DOHH2 (cell line): ENCODE measurements around the gene LNP1.

Source experiments
- H3F3A ChIP-seq: fragments of 200-600 bp; sonication (generic), shearing (Covaris generic); 2 replicates; pipeline ENCODE4 v1.6.0; 2016; ENCODE audit warnings: antibody characterized with exemption, mild to moderate bottlenecking; ENCODE audit not compliant: control insufficient read depth, insufficient read depth
- H3K27ac ChIP-seq: fragments of 200-600 bp; sonication (generic); 2 replicates; pipeline ENCODE4 v1.5.1; 2014; ENCODE audit warnings: low read depth, mild to moderate bottlenecking, low read length, moderate library complexity
- H3K27me3 ChIP-seq: fragments of 200-600 bp; sonication (generic); 2 replicates; pipeline ENCODE4 v1.6.1; 2014; ENCODE audit warnings: mild to moderate bottlenecking, low read length, mixed read lengths; ENCODE audit not compliant: control insufficient read depth
- H3K36me3 ChIP-seq: fragments of 200-600 bp; sonication (generic); 2 replicates; pipeline ENCODE4 v1.6.1; 2014; ENCODE audit warnings: mild to moderate bottlenecking, low read length, moderate library complexity, mixed read lengths; ENCODE audit not compliant: control insufficient read depth
- H3K4me1 ChIP-seq: fragments of 200-600 bp; sonication (generic); 2 replicates; pipeline ENCODE4 v1.6.1; 2014; ENCODE audit warnings: mild to moderate bottlenecking, low read length, mixed read lengths; ENCODE audit not compliant: control insufficient read depth
- H3K4me2 ChIP-seq: fragments of 200-600 bp; sonication (generic); 2 replicates; pipeline ENCODE4 v1.6.0; 2014; ENCODE audit warnings: mild to moderate bottlenecking, low read length, moderate library complexity
- H3K4me3 ChIP-seq: fragments of 200-600 bp; sonication (generic); 2 replicates; pipeline ENCODE4 v1.5.1; 2014; ENCODE audit warnings: mild to moderate bottlenecking, low read length, mixed read lengths
- H3K79me2 ChIP-seq: fragments of 200-600 bp; sonication (generic); 2 replicates; pipeline ENCODE4 v1.6.1; 2014; ENCODE audit warnings: mild to moderate bottlenecking, low read length, mixed read lengths; ENCODE audit not compliant: control insufficient read depth
- H3K9me2 ChIP-seq: fragments of 200-600 bp; sonication (generic); replicated peaks from 2 replicates; pipeline ENCODE4 v1.6.1; 2014; ENCODE audit warnings: mild to moderate bottlenecking, low read length, mixed read lengths; ENCODE audit not compliant: control insufficient read depth
- H3K9me3 ChIP-seq: fragments of 200-600 bp; sonication (generic); 2 replicates; pipeline ENCODE4 v1.6.1; 2014; ENCODE audit warnings: antibody characterized with exemption, low read length, mixed read lengths; ENCODE audit not compliant: control insufficient read depth, insufficient read depth
- H4K20me1 ChIP-seq: fragments of 200-600 bp; sonication (generic); 2 replicates; pipeline ENCODE4 v1.6.0; 2014; ENCODE audit warnings: low read depth, mild to moderate bottlenecking, antibody characterized with exemption, low read length, moderate library complexity; ENCODE audit not compliant: control insufficient read depth, insufficient read depth
- CTCF ChIP-seq: fragments of 200-600 bp; sonication (generic); IDR thresholded peaks from one replicate; pipeline ENCODE4 v1.5.1; 2014; ENCODE audit warnings: antibody characterized with exemption, mild to moderate bottlenecking, low read depth, low read length; ENCODE audit not compliant: poor library complexity, severe bottlenecking
- EZH2phosphoT487 ChIP-seq: fragments of 200-600 bp; sonication (generic); IDR thresholded peaks from 2 replicates; pipeline ENCODE4 v1.6.1; 2017; ENCODE audit warnings: borderline replicate concordance, mild to moderate bottlenecking, antibody characterized with exemption, low read length, moderate library complexity, mixed read lengths

Gene LNP1

GRCh38 chr3:100496711-100497261 is 95.4 kb downstream of the LNP1 start:
- no peak overlapping the region for H3K4me3 ChIP-seq
- H3K27me3 ChIP-seq = peaks cover 10% of the 10 kb centered on the region
- TF ChIP-seq EZH2phosphoT487 (no peak), CTCF (no peak)
- no peaks in the 10 kb centered on the region for H3K9me2 ChIP-seq
- H3K36me3 ChIP-seq = no peaks in the 10 kb centered on the region
- no peak overlapping the region for H3K27ac ChIP-seq
- H3K9me3 ChIP-seq = no peaks in the 10 kb centered on the region
- H3K4me1 ChIP-seq = peaks cover 8% of the 10 kb centered on the region
- H4K20me1 ChIP-seq = no peaks in the 10 kb centered on the region
- no peaks in the 10 kb centered on the region for H3K79me2 ChIP-seq
- no peak overlapping the region for H3K4me2 ChIP-seq
- H3F3A ChIP-seq = no peaks in the 10 kb centered on the region

GRCh38 chr3:100499651-100500050 is 98.3 kb downstream of the LNP1 start:
- TF ChIP-seq EZH2phosphoT487 (no peak), CTCF (no peak)
- H3K9me2 ChIP-seq = no peaks in the 10 kb centered on the region
- no peaks in the 10 kb centered on the region for H3K27me3 ChIP-seq
- no peaks in the 10 kb centered on the region for H4K20me1 ChIP-seq
- H3K36me3 ChIP-seq = no peaks in the 10 kb centered on the region
- no peaks in the 10 kb centered on the region for H3F3A ChIP-seq
- H3K4me3 ChIP-seq = no peak overlapping the region
- no peaks in the 10 kb centered on the region for H3K79me2 ChIP-seq
- H3K4me1 ChIP-seq = no peaks in the 10 kb centered on the region
- no peaks in the 10 kb centered on the region for H3K9me3 ChIP-seq
- H3K27ac ChIP-seq = no peak overlapping the region
- H3K4me2 ChIP-seq = no peak overlapping the region

DNA sequence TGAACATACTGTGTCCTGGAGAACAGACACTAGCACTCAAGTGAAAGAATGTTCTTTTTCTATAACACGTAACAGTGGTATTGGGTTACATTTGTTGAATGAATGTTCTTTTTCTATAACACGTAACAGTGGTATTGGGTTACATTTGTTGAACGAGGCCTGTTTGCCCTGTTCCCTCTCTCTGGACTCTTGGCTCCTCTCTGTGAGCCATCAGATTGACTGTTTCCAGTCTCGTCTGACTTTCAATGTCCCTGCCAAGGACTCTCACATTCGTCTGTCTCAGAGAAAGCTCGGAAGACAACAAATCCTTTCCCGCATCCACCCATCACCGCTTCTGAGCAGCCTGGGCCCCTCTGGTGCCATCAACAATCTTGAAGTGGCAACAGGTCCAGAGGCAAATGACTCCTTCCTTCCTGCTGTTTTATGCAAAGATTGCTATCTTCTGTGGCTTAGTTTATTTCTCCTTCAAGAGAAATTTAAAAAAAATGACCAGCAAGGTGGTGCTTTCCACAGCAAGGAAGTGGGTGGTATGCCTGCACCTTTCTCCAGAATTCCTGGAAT is 99.1 kb downstream of the LNP1 start:
- Histone ChIP-seq H3K27me3 (no peaks in the 10 kb centered on the region), H4K20me1 (no peaks in the 10 kb centered on the region), H3K9me3 (no peaks in the 10 kb centered on the region), H3F3A (no peaks in the 10 kb centered on the region), H3K4me2 (no peak overlapping the region), H3K9me2 (no peaks in the 10 kb centered on the region), H3K36me3 (no peaks in the 10 kb centered on the region), H3K79me2 (no peaks in the 10 kb centered on the region), H3K4me3 (no peak overlapping the region), H3K27ac (no peak overlapping the region), H3K4me1 (no peaks in the 10 kb centered on the region)
- TF ChIP-seq CTCF (no peak), EZH2phosphoT487 (no peak)
